Hippocampal formation (tissue), 2 donors: Measurements from ENCODE around the gene TEKT1.

ENCODE experiments used
- DNase-seq, 2 donors: peaks; one replicate each; lab custom pipeline; 2025; lab: John Stamatoyannopoulos, UW

The TEKT1 gene

DNA sequence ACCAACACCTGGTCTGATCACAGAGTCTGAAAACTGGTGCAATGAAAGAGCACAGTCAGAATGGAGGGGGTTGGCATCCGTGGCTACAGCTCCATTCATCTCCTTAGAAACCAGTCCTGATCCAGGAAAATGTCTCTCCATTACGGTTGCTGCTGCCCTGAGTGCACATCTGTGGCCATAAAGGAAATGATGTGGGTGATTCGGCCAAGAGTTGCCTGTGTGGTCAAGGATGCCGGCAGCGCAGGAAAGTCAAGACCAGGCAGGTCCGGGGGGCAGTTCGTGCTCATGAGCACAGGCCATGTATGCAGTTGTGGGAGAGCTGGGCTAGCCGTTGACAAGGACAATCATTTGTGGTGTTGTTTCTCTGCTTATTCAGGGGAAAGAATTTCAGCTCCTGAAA lies 69.8 kb downstream of the TEKT1 start:
- DNase-seq = no peak

DNA sequence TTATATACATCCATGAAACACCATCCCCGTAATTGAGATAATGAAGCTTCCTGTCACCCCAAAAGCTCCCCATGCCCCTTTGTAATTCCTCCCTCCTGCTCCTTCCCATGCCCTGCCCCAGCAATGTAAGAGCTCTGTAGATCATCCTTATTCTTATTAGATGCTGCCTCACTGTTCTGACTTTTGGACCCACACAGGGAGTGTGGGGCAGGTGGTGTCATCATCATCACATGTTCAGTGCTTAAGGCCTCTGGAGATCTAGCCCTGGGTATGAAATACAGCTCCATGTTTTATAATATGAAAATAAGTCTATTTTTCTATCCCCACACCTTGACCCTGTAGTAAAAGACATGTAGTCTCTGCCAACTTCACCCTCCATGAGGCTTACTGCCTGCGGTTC lies 73.8 kb downstream of the TEKT1 start:
- DNase-seq = no peak

DNA sequence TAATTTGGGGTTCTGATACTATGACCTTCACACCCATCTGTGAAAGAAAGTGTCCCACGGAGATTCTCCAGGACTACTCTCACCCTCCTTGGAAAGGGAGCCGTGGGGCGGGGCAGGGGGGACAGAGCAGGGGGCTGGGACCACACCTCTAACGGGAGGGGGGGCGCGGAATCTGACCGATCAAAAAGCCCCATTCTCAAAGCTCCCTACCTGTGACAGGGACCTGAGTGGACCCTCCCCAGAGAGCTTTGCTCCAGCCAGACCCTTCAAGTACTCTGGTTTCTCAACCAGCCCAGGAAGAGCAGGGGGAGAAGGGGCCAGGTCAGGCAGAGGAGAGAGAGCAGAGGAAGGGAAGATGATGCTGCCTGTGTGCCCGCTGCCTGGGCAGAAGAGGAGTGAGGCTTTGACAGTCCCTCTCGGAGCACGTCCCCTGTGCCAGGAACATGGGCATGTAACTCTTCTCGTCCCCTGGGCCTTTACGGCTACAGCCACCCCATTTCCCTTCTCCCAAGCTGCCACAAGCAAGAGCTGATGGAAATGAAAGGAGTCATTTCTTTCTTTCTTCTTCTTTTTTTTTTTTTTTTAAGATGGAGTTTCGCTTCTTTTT lies 75.0 kb downstream of the TEKT1 start:
- DNase-seq = no peak

DNA sequence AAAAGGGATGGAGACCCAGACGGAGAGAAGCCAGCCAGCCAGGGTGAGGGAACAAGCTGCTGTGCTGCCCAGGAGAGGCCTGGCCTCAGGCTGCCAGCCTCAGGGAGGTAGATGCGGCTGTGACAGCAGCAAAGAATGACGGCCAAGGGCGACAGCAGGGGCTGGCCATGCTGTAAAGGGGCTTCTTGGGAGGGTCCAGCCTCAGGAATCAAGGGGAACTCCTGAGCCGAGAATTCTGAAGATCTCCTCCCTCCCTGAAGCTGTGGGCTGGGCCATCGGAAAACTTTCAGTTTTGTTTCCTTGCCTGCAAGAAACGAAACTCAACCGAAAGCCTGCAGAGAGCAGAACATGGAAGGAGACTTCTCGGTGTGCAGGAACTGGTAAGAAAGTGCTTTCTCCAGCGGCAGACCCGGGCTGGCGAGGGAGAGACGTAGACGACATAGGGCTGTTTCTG lies 75.8 kb downstream of the TEKT1 start, which contains the start of gene XAF1:
Gene XAF1 (plus strand): TSS at position 316 of the 454 bp plus-strand sequence. CDS start 33 bp downstream, at position 349.
- peak; percentile 2 to 26 for DNase-seq

DNA sequence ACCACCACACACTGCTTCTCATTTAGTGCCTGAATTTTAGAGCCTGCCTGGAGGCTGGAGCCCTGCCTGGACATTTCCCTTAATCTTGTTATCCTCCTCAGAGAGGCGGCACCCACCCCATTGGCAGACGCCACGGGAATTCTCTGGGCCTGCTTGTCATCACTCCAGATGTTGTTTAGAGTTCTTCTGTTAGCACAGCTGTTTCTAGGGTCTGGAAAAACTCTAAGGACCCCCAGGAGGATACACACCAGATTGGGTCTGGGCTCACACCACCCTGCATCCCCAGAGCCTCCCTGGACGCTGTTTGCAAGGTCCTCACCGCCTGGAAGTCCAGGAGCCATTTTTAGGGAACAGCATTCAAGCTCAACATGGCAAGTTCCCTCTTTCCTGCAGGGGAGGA lies 76.2 kb downstream of the TEKT1 start:
- no peak for DNase-seq

DNA sequence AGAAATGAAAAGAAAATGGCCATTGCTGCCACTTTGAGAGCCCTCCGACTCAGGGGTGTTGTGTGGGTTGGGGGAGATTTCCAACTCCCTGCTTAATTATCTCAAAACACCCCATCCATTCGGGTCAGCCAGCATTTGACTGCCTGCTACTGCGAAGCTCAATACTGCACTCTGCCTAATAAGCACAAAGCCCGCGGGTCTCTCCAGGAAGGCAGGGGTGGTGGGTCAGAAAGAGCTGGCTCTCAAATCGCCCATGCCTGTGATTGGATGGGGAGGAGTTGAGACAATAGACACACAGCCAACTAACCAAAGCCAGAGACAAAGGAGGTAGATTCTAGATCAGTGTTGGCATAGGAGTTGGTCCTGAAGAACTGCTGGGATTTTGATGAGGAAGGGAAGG lies 78.0 kb downstream of the TEKT1 start:
- DNase-seq = no peak

DNA sequence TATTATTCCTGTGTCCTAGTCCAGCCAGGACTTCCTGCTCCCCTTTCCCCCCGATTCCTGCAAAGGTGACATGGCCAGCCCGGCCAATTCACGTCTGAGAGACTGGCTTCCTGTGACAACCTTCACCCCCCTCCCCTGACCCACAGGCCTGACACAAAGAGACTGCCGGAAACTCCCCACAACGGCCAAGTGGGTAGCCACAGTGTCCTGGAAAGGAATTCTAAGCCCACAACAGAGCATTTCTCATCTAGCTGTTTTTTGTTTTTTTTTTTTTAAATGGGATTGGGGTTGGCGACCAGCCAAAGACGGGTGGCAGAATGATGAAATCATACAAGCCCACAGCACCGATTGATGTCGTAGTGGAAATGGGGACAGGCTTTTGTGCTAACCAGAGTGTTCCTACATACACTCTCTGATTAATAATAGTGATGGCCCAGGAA lies 78.5 kb downstream of the TEKT1 start:
- DNase-seq = peak in 1 of 2 donors; percentile 13

DNA sequence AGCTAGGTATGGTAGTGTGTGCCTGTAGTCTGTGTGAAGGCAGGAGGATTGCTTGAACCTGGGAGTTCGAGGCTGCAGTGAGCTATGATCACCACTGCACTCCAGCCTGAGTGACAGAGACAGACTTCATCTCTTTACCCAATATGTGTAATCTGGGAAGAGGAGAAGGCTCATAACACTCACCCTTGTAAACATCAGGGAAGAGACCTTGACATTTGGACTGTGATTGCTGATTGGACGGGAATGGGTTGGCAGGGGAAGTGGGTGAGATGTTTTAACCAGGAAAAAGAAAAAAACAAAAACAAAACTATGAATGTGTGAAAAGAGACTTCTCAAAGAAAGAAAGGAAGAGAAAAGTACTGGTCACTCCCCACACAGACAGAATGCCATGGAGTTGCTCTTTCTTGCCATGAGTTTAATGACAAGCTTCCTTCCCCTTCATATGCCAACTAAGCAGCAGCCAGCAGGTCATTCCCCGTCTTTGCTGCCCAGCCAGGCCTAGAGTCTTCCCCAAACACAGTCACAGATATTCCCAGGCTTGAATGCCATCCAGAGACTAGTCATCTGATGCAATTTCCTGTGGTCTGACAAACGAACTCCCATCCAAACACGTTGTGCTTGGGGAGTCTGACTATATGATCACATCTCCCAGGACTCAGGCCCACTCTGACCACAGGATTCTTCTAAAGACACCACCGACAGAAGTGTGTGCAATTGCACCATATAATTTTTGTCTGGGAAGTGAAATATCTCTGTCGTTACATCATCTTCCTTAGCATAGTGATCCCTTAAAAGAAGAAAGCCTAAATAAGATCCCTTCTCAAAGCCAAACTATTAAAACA lies 79.2 kb downstream of the TEKT1 start:
- DNase-seq = no peak

DNA sequence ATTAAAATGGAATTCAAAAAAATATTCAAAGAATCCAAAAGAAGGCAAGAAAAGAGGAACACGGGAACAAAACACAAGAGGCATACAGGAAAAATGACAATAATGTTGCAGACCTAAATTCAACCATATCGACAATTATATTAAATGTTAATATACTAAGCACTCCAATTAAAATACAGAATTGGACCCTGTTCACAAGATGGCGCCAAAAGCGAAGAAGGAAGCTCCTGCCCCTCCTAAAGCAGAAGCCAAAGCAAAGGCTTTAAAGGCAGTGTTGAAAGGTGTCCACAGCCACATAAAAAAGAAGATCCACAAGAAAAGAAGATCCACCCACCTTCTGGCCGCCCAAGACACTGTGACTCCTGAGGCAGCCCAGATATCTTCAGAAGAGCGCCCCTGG lies 82.0 kb downstream of the TEKT1 start:
- no peak for DNase-seq

DNA sequence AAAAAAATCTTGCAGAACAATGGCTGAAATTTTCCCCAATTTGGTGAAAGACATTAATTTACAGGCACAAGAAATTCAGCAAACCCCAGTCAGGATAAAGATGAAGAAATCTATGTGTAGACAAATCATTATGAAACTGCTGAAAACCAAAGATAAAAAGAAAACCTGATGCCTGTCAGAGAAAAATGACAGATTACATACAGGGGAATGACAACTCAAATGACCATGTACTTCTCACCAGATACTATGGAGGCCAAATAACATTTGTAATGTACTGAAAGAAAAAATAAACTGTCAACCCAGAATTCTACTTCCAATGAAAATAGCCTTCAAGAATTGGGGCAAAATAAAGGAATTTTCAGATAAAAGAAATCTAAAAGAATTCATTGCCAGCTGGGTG lies 82.9 kb downstream of the TEKT1 start:
- no peak for DNase-seq
